ENCODE measurements around the gene AACS.
"Not testable (repeated sequence)": the region's sequence is repeated elsewhere in the genome, so short reads cannot be mapped to it uniquely, and the experiment has no call there.

Gene AACS

GRCh38 chr12:125128439-125129178 lies 63.4 kb downstream of the AACS start:
- no peak for DNase-seq

GRCh38 chr12:125129179-125129571 lies 63.9 kb downstream of the AACS start:
- DNase-seq, result no peak

GRCh38 chr12:125129591-125130255 lies 64.5 kb downstream of the AACS start:
- DNase-seq, result no peak

- no peak for DNase-seq
These were observed 66.7 kb downstream of the AACS start for GRCh38 chr12:125131958-125132357.

- DNase-seq, result no peak
These were observed 67.6 kb downstream of the AACS start for GRCh38 chr12:125132698-125133400.

GRCh38 chr12:125133616-125134015 lies 68.4 kb downstream of the AACS start:
- DNase-seq, result no peak

GRCh38 chr12:125134576-125134975 lies 69.3 kb downstream of the AACS start:
- DNase-seq, result no peak

- no peak for DNase-seq
These were observed 70.7 kb downstream of the AACS start for GRCh38 chr12:125135906-125136305.

GRCh38 chr12:125136702-125137101 lies 71.5 kb downstream of the AACS start:
- DNase-seq, result no peak

GRCh38 chr12:125137766-125138344 lies 72.6 kb downstream of the AACS start:
- DNase-seq, result no peak

GRCh38 chr12:125140279-125141209 lies 75.3 kb downstream of the AACS start:
- no peak for DNase-seq

GRCh38 chr12:125141210-125141573 lies 76.0 kb downstream of the AACS start:
- not testable (repeated sequence) for DNase-seq

- no peak for DNase-seq
These were observed 77.4 kb downstream of the AACS start for GRCh38 chr12:125142601-125143000.

GRCh38 chr12:125143491-125143890 lies 78.3 kb downstream of the AACS start:
- DNase-seq, result no peak

GRCh38 chr12:125145196-125145595 lies 80.0 kb downstream of the AACS start:
- no peak for DNase-seq

GRCh38 chr12:125148316-125148715 lies 83.1 kb downstream of the AACS start:
- no peak for DNase-seq

GRCh38 chr12:125149160-125150108 lies 84.2 kb downstream of the AACS start:
- no peak for DNase-seq

- DNase-seq, result no peak
These were observed 86.0 kb downstream of the AACS start for GRCh38 chr12:125151284-125151683.

- DNase-seq, result no peak
These were observed 87.2 kb downstream of the AACS start for GRCh38 chr12:125152463-125152862.

GRCh38 chr12:125155366-125155765 lies 90.1 kb downstream of the AACS start:
- DNase-seq, result no peak

GRCh38 chr12:125157177-125157576 lies 91.9 kb downstream of the AACS start:
- DNase-seq, result no peak

All from inflammatory macrophage treated with lipopolysaccharide for 4 hours (primary cell).